HepG2 (cell line): ENCODE results near the gene TAF7. TPM values are rescaled to one million over a fixed set of nuclear protein-coding genes. Genes with fewer than 3 reads are reported as not detected.

ENCODE experiments used
- BRCA1 ChIP-seq: sonication (generic); formaldehyde crosslinking; IDR thresholded peaks from 2 replicates; pipeline ENCODE4 v1.4.0; 2020; ENCODE audit warnings: missing genetic modification reagents
- ELF1 ChIP-seq: sonication (generic); formaldehyde crosslinking; IDR thresholded peaks from 2 replicates; pipeline ENCODE4 v1.4.0; 2020; ENCODE audit warnings: missing genetic modification reagents
- GMEB2 ChIP-seq: IDR thresholded peaks from 2 replicates; pipeline ENCODE4 v1.6.1; 2016; ENCODE audit warnings: missing biosample characterization, missing genetic modification reagents, low read depth
- GTF3A ChIP-seq: sonication (generic); formaldehyde crosslinking; conservative IDR thresholded peaks from 2 replicates; pipeline ENCODE4 v1.4.0; 2020; ENCODE audit warnings: mild to moderate bottlenecking, missing genetic modification reagents
- HOMEZ ChIP-seq: IDR thresholded peaks from 2 replicates; pipeline ENCODE4 v1.6.1; 2016; ENCODE audit warnings: low read depth
- MAFG ChIP-seq: sonication (generic); formaldehyde crosslinking; IDR thresholded peaks from 2 replicates; pipeline ENCODE4 v1.5.1; 2020; ENCODE audit warnings: mild to moderate bottlenecking, missing genetic modification reagents
- PRMT3 ChIP-seq: sonication (generic); formaldehyde crosslinking; IDR thresholded peaks from 2 replicates; pipeline ENCODE4 v1.8.1; 2022; ENCODE audit warnings: low read depth, mild to moderate bottlenecking, moderate library complexity, missing genetic modification reagents, borderline replicate concordance
- REPIN1 ChIP-seq: sonication (generic); formaldehyde crosslinking; IDR thresholded peaks from 2 replicates; pipeline ENCODE4 v1.8.0; 2022; ENCODE audit warnings: missing genetic modification reagents, low read depth, mild to moderate bottlenecking, borderline replicate concordance
- SCMH1 ChIP-seq: sonication (generic); formaldehyde crosslinking; IDR thresholded peaks from 2 replicates; pipeline ENCODE4 v1.9.0; 2021; ENCODE audit warnings: missing genetic modification reagents, mild to moderate bottlenecking, borderline replicate concordance
- SNAI1 ChIP-seq: sonication (generic); formaldehyde crosslinking; IDR thresholded peaks from 2 replicates; pipeline ENCODE4 v1.5.0; 2020; ENCODE audit warnings: mild to moderate bottlenecking, missing genetic modification reagents, borderline replicate concordance
- SNAPC5 ChIP-seq: sonication (generic); formaldehyde crosslinking; IDR thresholded peaks from 2 replicates; pipeline ENCODE4 v1.8.1; 2023; ENCODE audit warnings: mild to moderate bottlenecking, missing genetic modification reagents, borderline replicate concordance
- STAG1 ChIP-seq: sonication (generic); formaldehyde crosslinking; IDR thresholded peaks from 2 replicates; pipeline ENCODE4 v1.4.0; 2020; ENCODE audit warnings: missing genetic modification reagents
- XBP1 ChIP-seq: sonication (generic); formaldehyde crosslinking; IDR thresholded peaks from 2 replicates; pipeline ENCODE4 v1.5.0; 2020; ENCODE audit warnings: missing genetic modification reagents
- ZBTB43 ChIP-seq: sonication (generic); formaldehyde crosslinking; conservative IDR thresholded peaks from 2 replicates; pipeline ENCODE4 v1.4.0; 2020; ENCODE audit warnings: missing genetic modification reagents
- ZBTB8A ChIP-seq: sonication (generic); formaldehyde crosslinking; IDR thresholded peaks from 2 replicates; pipeline ENCODE4 v1.4.0; 2020; ENCODE audit warnings: mild to moderate bottlenecking, low read depth, missing genetic modification reagents, borderline replicate concordance
- ZNF276 ChIP-seq: sonication (generic); formaldehyde crosslinking; IDR thresholded peaks from 2 replicates; pipeline ENCODE4 v1.4.0; 2020; ENCODE audit warnings: mild to moderate bottlenecking, low read depth, missing genetic modification reagents
- ZNF607 ChIP-seq: sonication (generic); formaldehyde crosslinking; IDR thresholded peaks from 2 replicates; pipeline ENCODE4 v1.5.1; 2020; ENCODE audit warnings: missing genetic modification reagents, mild to moderate bottlenecking, borderline replicate concordance
- ZNF746 ChIP-seq: sonication (generic); formaldehyde crosslinking; IDR thresholded peaks from 2 replicates; pipeline ENCODE4 v1.8.0; 2022; ENCODE audit warnings: mild to moderate bottlenecking, missing genetic modification reagents
- ZSCAN20 ChIP-seq: sonication (generic); formaldehyde crosslinking; IDR thresholded peaks from 2 replicates; pipeline ENCODE4 v1.4.0; 2020; ENCODE audit warnings: missing genetic modification reagents, mild to moderate bottlenecking, borderline replicate concordance
- ZSCAN9 ChIP-seq: IDR thresholded peaks from 2 replicates; pipeline ENCODE4 v1.6.1; 2016; ENCODE audit warnings: borderline replicate concordance
- ZXDC ChIP-seq: sonication (generic); formaldehyde crosslinking; IDR thresholded peaks from 2 replicates; pipeline ENCODE4 v1.5.0; 2020; ENCODE audit warnings: mild to moderate bottlenecking, missing genetic modification reagents
- polyA plus RNA-seq, 8 experiments: library from polyadenylated mRNA; depleted of rRNA in 3 of 8; stranded (reverse) in 7 of 8; unstranded in 1 of 8; fragments of >200 nt; fragmentation: Illumina TruSeq in 4 of 8; extraction: Trizol in 4 of 8; gene quantifications; 2 replicates each; pipeline versions ENCODE4 v1.2.1 to v1.2.3, GENCODE V29; 2011 to 2016; ENCODE audit warnings: low read depth in 4 of 8, missing spikeins in 1 of 8, mixed read lengths in 1 of 8; ENCODE audit not compliant: insufficient read depth in 1 of 8
- total RNA-seq, 5 experiments: library from RNA; depleted of rRNA; stranded (reverse); fragments of >200 nt; fragmentation: Illumina TruSeq; extraction: Trizol; gene quantifications; 2 replicates each; pipeline ENCODE4 v1.2.3, GENCODE V29; 2016; ENCODE audit warnings: low read depth in 1 of 5

TAF7 gene
- total and polyA plus RNA-seq, 2 of the 13 experiments (the other 11 are each of a cell fraction or from before 2014, with no cell fraction given) = 41.6 to 61.5 TPM

- TF ChIP-seq PRMT3 (CRISPR knock-in tag) (no peak), GTF3A (CRISPR knock-in tag) (no peak), ZBTB43 (CRISPR knock-in tag) (no peak), STAG1 (CRISPR knock-in tag) (peak; percentile 57), SCMH1 (CRISPR knock-in tag) (no peak), ZSCAN9 (CRISPR knock-in tag) (no peak), GMEB2 (CRISPR knock-in tag) (no peak), REPIN1 (CRISPR knock-in tag) (no peak), SNAPC5 (CRISPR knock-in tag) (no peak), ZNF276 (no peak), XBP1 (CRISPR knock-in tag) (no peak), ELF1 (CRISPR knock-in tag) (no peak), BRCA1 (no peak), ZBTB8A (no peak), ZSCAN20 (CRISPR knock-in tag) (no peak), MAFG (CRISPR knock-in tag) (no peak), HOMEZ (CRISPR knock-in tag) (no peak), ZXDC (CRISPR knock-in tag) (no peak), SNAI1 (CRISPR knock-in tag) (no peak), ZNF746 (CRISPR knock-in tag) (no peak), ZNF607 (no peak)
These were observed 39.3 kb upstream of the TAF7 start, which contains the start of gene PCDHGB2 (continued) for GRCh38 chr5:141359790-141360426.
